Measurements from ENCODE around the gene ENTPD3. TPM values are rescaled to one million over a fixed set of nuclear protein-coding genes. Genes with fewer than 3 reads are reported as not detected.

ENTPD3 gene
- total RNA-seq, 1 experiment from 2014 or later = 0.50 TPM

DNA sequence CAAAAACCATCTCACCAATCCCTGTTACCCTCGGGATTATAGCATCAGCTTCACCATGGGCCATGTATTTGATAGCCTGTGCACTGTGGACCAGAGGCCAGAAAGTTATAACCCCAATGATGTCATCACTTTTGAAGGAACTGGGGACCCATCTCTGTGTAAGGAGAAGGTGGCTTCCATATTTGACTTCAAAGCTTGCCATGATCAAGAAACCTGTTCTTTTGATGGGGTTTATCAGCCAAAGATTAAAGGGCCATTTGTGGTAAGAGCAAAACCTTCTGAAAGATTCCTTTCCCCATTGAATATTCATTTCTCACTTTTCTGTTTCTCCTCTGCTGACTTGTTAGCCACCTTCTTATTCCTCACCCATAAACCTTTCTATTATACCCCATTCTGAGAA, 35.9 kb downstream of the ENTPD3 start:
- no peak overlapping the region for H3K27ac Mint-ChIP-seq
- no peak overlapping the region for H3K4me3 Mint-ChIP-seq
- DNase-seq (ENCODE audit: low spot score) (no peak), ATAC-seq (no peak)
- no peaks in the 10 kb centered on the region for H3K9me3 Mint-ChIP-seq
- H3K4me1 Mint-ChIP-seq = no peaks in the 10 kb centered on the region
- no peaks in the 10 kb centered on the region for H3K27me3 Mint-ChIP-seq (ENCODE audit: low read depth)
- H3K36me3 Mint-ChIP-seq = no peaks in the 10 kb centered on the region
- TF ChIP-seq, protein P1, sequence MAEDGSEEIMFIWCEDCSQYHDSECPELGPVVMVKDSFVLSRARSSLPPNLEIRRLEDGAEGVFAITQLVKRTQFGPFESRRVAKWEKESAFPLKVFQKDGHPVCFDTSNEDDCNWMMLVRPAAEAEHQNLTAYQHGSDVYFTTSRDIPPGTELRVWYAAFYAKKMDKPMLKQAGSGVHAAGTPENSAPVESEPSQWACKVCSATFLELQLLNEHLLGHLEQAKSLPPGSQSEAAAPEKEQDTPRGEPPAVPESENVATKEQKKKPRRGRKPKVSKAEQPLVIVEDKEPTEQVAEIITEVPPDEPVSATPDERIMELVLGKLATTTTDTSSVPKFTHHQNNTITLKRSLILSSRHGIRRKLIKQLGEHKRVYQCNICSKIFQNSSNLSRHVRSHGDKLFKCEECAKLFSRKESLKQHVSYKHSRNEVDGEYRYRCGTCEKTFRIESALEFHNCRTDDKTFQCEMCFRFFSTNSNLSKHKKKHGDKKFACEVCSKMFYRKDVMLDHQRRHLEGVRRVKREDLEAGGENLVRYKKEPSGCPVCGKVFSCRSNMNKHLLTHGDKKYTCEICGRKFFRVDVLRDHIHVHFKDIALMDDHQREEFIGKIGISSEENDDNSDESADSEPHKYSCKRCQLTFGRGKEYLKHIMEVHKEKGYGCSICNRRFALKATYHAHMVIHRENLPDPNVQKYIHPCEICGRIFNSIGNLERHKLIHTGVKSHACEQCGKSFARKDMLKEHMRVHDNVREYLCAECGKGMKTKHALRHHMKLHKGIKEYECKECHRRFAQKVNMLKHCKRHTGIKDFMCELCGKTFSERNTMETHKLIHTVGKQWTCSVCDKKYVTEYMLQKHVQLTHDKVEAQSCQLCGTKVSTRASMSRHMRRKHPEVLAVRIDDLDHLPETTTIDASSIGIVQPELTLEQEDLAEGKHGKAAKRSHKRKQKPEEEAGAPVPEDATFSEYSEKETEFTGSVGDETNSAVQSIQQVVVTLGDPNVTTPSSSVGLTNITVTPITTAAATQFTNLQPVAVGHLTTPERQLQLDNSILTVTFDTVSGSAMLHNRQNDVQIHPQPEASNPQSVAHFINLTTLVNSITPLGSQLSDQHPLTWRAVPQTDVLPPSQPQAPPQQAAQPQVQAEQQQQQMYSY (CRISPR knock-in tag; IDR thresholded peaks at IDR 0.05) = no peak
- TF ChIP-seq, protein P2, sequence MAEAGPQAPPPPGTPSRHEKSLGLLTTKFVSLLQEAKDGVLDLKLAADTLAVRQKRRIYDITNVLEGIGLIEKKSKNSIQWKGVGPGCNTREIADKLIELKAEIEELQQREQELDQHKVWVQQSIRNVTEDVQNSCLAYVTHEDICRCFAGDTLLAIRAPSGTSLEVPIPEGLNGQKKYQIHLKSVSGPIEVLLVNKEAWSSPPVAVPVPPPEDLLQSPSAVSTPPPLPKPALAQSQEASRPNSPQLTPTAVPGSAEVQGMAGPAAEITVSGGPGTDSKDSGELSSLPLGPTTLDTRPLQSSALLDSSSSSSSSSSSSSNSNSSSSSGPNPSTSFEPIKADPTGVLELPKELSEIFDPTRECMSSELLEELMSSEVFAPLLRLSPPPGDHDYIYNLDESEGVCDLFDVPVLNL (CRISPR knock-in tag; IDR thresholded peaks at IDR 0.05; ENCODE audit: borderline replicate concordance, low read depth) = no peak
- TF ChIP-seq IRF2 (CRISPR knock-in tag; IDR thresholded peaks at IDR 0.05; ENCODE audit: borderline replicate concordance, low read depth) (no peak), KAT7 (CRISPR knock-in tag; IDR thresholded peaks at IDR 0.05; ENCODE audit: borderline replicate concordance) (no peak), FOXK1 (CRISPR knock-in tag; IDR thresholded peaks at IDR 0.05) (no peak), SP1 (CRISPR knock-in tag; conservative IDR thresholded peaks at IDR 0.05) (no peak), ARID4B (CRISPR knock-in tag; IDR thresholded peaks at IDR 0.05; ENCODE audit: borderline replicate concordance) (no peak), ZSCAN18 (CRISPR knock-in tag; IDR thresholded peaks at IDR 0.05) (no peak), ZBTB21 (CRISPR knock-in tag; IDR thresholded peaks at IDR 0.05; ENCODE audit: borderline replicate concordance) (no peak), ATF1 (CRISPR knock-in tag; IDR thresholded peaks at IDR 0.05) (no peak), CTCF (IDR thresholded peaks at IDR 0.05) (no peak), NR1H2 (CRISPR knock-in tag; IDR thresholded peaks at IDR 0.05) (no peak), ZNF138 (CRISPR knock-in tag; conservative IDR thresholded peaks at IDR 0.05) (no peak)
- TF ChIP-seq, protein P3, sequence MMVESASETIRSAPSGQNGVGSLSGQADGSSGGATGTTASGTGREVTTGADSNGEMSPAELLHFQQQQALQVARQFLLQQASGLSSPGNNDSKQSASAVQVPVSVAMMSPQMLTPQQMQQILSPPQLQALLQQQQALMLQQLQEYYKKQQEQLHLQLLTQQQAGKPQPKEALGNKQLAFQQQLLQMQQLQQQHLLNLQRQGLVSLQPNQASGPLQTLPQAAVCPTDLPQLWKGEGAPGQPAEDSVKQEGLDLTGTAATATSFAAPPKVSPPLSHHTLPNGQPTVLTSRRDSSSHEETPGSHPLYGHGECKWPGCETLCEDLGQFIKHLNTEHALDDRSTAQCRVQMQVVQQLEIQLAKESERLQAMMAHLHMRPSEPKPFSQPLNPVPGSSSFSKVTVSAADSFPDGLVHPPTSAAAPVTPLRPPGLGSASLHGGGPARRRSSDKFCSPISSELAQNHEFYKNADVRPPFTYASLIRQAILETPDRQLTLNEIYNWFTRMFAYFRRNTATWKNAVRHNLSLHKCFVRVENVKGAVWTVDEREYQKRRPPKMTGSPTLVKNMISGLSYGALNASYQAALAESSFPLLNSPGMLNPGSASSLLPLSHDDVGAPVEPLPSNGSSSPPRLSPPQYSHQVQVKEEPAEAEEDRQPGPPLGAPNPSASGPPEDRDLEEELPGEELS (CRISPR knock-in tag; IDR thresholded peaks at IDR 0.05) = no peak
- TF ChIP-seq, protein P4, sequence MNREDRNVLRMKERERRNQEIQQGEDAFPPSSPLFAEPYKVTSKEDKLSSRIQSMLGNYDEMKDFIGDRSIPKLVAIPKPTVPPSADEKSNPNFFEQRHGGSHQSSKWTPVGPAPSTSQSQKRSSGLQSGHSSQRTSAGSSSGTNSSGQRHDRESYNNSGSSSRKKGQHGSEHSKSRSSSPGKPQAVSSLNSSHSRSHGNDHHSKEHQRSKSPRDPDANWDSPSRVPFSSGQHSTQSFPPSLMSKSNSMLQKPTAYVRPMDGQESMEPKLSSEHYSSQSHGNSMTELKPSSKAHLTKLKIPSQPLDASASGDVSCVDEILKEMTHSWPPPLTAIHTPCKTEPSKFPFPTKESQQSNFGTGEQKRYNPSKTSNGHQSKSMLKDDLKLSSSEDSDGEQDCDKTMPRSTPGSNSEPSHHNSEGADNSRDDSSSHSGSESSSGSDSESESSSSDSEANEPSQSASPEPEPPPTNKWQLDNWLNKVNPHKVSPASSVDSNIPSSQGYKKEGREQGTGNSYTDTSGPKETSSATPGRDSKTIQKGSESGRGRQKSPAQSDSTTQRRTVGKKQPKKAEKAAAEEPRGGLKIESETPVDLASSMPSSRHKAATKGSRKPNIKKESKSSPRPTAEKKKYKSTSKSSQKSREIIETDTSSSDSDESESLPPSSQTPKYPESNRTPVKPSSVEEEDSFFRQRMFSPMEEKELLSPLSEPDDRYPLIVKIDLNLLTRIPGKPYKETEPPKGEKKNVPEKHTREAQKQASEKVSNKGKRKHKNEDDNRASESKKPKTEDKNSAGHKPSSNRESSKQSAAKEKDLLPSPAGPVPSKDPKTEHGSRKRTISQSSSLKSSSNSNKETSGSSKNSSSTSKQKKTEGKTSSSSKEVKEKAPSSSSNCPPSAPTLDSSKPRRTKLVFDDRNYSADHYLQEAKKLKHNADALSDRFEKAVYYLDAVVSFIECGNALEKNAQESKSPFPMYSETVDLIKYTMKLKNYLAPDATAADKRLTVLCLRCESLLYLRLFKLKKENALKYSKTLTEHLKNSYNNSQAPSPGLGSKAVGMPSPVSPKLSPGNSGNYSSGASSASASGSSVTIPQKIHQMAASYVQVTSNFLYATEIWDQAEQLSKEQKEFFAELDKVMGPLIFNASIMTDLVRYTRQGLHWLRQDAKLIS (CRISPR knock-in tag; IDR thresholded peaks at IDR 0.05; ENCODE audit: borderline replicate concordance) = no peak
- ChIA-PET CTCF (no interaction called here), POLR2A (no interaction called here)

Measured in WTC11 (cell line).